T-helper 22 cell (primary cell): ENCODE data around the gene ABCC4.

Experiments used
- DNase-seq: peaks from one replicate; pipeline ENCODE4 v3.0.0-alpha.2; 2020; ENCODE audit warnings: low read depth

ABCC4 gene

GRCh38 chr13:95155093-95155492 lies 146.2 kb downstream of the ABCC4 start:
- no peak for DNase-seq

- DNase-seq, result no peak
Measured at GRCh38 chr13:95154413-95154886, 146.8 kb downstream of the ABCC4 start.

GRCh38 chr13:95153647-95154412 lies 147.4 kb downstream of the ABCC4 start:
- DNase-seq, result no peak

GRCh38 chr13:95151942-95152587 lies 149.2 kb downstream of the ABCC4 start:
- DNase-seq, result no peak

- DNase-seq, result no peak
Measured at GRCh38 chr13:95150555-95150954, 150.7 kb downstream of the ABCC4 start.

GRCh38 chr13:95146486-95146885 lies 154.8 kb downstream of the ABCC4 start:
- no peak for DNase-seq

- DNase-seq, result no peak
Measured at GRCh38 chr13:95145587-95145986, 155.7 kb downstream of the ABCC4 start.

- DNase-seq, result no peak
Measured at GRCh38 chr13:95140502-95140901, 160.7 kb downstream of the ABCC4 start.

GRCh38 chr13:95138876-95139585 lies 162.2 kb downstream of the ABCC4 start:
- no peak for DNase-seq

- DNase-seq, result no peak
Measured at GRCh38 chr13:95137096-95137495, 164.2 kb downstream of the ABCC4 start.

- no peak for DNase-seq
Measured at GRCh38 chr13:95136638-95137037, 164.6 kb downstream of the ABCC4 start.

GRCh38 chr13:95133498-95133897 lies 167.8 kb downstream of the ABCC4 start:
- no peak for DNase-seq

- no peak for DNase-seq
Measured at GRCh38 chr13:95129004-95129403, 172.2 kb downstream of the ABCC4 start.

GRCh38 chr13:95128045-95128643 lies 173.1 kb downstream of the ABCC4 start:
- DNase-seq, result no peak

GRCh38 chr13:95124959-95125358 lies 176.3 kb downstream of the ABCC4 start:
- no peak for DNase-seq

GRCh38 chr13:95123726-95124125 lies 177.5 kb downstream of the ABCC4 start:
- DNase-seq, result no peak

- no peak for DNase-seq
Measured at GRCh38 chr13:95122063-95122462, 179.2 kb downstream of the ABCC4 start.

- DNase-seq, result no peak
Measured at GRCh38 chr13:95121516-95121915, 179.7 kb downstream of the ABCC4 start.

GRCh38 chr13:95120650-95121049 lies 180.6 kb downstream of the ABCC4 start:
- DNase-seq, result no peak

GRCh38 chr13:95118541-95119324 lies 182.5 kb downstream of the ABCC4 start:
- DNase-seq, result no peak

- DNase-seq, result no peak
Measured at GRCh38 chr13:95117092-95117491, 184.2 kb downstream of the ABCC4 start.

GRCh38 chr13:95115525-95115924 lies 185.7 kb downstream of the ABCC4 start:
- no peak for DNase-seq
